ENCODE measurements around the gene ITPR3.

- TF ChIP-seq GATA2 (CRISPR knock-in tag; IDR thresholded peaks at IDR 0.05): no peak
- no peak for TF ChIP-seq CTCF (IDR thresholded peaks at IDR 0.05)
- TF ChIP-seq RFX5 (IDR thresholded peaks at IDR 0.05; ENCODE audit: low read length): no peak
Measured at GRCh38 chr6:33742092-33742491, 121.0 kb downstream of the ITPR3 start.
